VCaP (cell line): Measurements from ENCODE around the gene IRAK1BP1.

Experiments
- H3K27ac ChIP-seq: fragments of 450-650 bp; 2 replicates; pipeline ENCODE4 v1.5.1; 2017
- CTCF ChIP-seq: fragments of 450-650 bp; conservative IDR thresholded peaks from 2 replicates; pipeline ENCODE4 v1.5.1; 2017; ENCODE audit warnings: mild to moderate bottlenecking, moderate library complexity

Gene IRAK1BP1

GRCh38 chr6:78867370-78868040 is at the start of gene IRAK1BP1:
TSS of gene IRAK1BP1 (plus strand) at chr6:78867551. CDS start at chr6:78867577, 26 bp downstream.
- TF ChIP-seq CTCF, result peak; percentile 25; the same call in 1 of the 2 replicates
- H3K27ac ChIP-seq, result peak within 1 kb of the TSS; percentile 84

- H3K27ac ChIP-seq, result no peak overlapping the region
- TF ChIP-seq CTCF, result no peak
Observed at GRCh38 chr6:78824045-78824444, 43.3 kb upstream of the IRAK1BP1 start.

- TF ChIP-seq CTCF, result no peak
- no peak overlapping the region for H3K27ac ChIP-seq
Observed at GRCh38 chr6:78829407-78829806, 37.9 kb upstream of the IRAK1BP1 start.

- H3K27ac ChIP-seq, result no peak overlapping the region
- no peak for TF ChIP-seq CTCF
Observed at GRCh38 chr6:78830805-78831204, 36.5 kb upstream of the IRAK1BP1 start.

- no peak overlapping the region for H3K27ac ChIP-seq
- no peak for TF ChIP-seq CTCF
Observed at GRCh38 chr6:78831492-78831891, 35.9 kb upstream of the IRAK1BP1 start.

- H3K27ac ChIP-seq, result no peak overlapping the region
- TF ChIP-seq CTCF, result no peak
Observed at GRCh38 chr6:78832091-78832808, 35.1 kb upstream of the IRAK1BP1 start.

- no peak overlapping the region for H3K27ac ChIP-seq
- peak; percentile 73 for TF ChIP-seq CTCF
Observed at GRCh38 chr6:78835817-78836216, 31.5 kb upstream of the IRAK1BP1 start.
